GM18520 (cell line): Measurements from ENCODE around the gene GALNT9.

Experiments
- ATAC-seq: cut with Tn5 transposase; IDR thresholded peaks from one replicate; pipeline ENCODE4 v1.9.1; 2021; ENCODE audit not compliant: unreplicated experiment

GALNT9 gene

DNA sequence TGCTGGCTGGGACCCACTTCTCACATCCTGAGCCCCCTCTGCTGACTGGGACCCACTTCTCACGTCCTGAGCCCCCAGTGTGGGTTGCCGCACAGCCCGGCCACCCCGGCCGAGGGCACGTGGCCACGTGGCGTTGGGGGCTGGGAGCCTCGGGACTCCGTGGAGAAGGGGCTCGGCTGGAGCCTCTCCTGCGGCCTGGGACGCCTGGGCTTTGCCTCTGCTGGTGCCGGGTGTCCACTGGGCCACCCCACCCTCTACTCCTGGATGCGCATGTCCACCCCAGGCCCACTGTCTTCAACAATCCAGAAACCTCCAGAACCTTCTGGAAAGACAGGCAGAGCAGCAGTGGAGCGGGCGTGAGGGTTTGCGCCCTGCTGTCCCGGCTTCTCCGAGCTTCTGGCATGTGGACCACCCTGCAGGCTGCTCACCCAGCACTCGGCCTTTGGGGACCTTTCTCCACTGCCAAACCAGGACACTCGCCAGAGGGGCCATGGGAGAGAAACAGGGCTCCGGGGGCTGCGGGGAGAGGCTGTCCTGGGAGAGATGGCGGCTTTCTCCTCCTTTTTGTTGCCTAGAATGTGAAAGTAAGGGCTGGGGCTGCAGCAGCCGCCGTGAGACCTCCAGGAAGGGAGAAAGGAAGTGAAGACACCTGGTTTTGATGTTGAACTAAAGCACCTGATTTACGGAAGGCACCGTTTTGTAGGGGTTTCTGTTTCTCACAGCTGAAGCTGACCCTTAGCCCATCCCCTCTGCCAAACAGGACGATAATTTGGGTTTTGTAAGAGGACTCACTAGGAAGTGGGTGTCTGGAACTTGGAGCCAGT lies 155.2 kb downstream of the GALNT9 start:
- no peak for ATAC-seq

DNA sequence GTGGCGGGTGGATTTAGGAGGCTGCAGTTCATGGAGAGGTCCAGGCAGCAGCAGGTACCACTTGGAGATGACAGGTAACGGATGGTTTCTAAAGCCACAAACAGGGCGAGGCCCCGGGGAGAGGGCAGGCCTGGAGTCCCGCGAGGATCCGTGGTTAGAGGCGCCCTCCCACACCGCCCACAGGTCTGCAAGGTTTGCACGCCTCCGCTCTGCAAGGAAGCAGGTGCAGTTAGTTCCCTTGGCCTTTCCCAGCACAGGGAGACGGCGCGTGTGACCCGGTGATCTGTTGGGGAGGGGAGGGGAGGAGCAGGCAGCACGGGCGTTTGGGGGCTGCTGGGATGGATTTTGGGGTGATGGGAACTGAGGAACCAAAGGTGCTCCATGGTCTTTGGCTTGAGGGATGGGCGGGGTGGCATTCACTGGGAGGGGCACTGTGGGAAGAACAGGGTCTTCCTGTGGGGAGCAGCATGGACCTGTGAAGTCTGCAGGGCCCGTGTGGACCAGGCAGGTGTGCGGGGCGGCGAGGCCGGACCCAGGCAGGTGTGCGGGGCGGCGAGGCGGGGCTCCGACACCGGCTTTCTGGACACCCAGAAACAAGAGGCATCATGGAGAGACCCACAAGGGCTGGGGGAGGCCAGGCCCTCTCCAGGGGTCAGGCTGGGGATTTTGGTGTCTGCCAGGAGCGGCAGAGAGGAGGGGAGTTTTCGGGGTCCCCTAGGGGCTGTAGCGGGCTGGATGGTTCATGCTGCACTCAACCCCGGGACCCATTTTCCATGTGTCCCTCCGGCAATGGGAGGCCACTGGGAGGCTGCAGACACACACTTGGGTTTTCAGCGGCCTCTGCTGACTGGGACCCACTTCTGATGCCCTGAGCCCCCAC lies 156.0 kb downstream of the GALNT9 start:
- no peak for ATAC-seq

DNA sequence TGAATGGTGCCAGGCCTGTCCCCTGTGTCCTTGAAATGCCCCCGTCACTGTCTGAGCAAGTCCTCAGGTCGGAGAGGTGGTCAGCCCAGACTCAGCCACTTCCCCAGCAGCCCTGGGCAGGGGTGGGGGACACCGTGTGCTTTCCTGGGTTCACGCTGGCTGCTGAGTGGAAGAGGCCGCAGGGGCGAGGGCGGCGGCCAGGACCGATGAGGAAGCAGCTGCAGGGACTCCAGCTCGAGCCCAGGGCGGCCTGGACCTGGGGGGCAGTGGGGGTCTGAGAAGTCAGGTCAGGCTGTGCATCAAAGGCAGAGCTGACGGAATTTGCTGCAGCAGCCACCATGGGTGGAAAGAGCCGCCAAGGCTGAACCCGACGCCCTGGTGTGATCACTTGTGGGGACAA lies 156.8 kb downstream of the GALNT9 start:
- no peak for ATAC-seq

DNA sequence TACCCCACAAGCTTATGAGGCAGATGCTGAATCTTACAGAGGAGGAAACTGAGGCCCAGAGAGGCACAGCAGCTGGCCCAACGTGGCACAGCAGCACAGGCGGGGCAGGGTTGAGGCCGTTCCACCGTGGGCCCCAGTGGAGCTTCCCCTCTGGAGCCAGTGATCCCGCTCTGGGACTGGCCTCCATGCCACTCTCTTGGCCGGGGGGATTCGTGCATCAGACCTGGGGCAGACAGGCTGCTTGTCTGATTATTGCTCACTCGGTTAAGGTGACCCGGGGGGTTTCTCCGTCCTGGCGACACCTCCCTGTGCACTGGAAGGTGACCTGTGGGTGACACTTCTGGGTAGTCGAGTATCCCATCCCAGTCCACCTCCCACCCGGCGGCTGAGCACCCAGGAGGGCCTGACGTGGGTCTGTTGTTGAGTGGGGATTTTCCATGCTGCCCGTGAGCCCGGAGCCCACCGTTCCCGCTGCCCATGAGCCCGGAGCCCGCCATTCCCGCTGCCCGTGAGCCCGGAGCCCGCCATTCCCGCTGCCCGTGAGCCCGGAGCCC lies 157.3 kb downstream of the GALNT9 start:
- ATAC-seq, result no peak

DNA sequence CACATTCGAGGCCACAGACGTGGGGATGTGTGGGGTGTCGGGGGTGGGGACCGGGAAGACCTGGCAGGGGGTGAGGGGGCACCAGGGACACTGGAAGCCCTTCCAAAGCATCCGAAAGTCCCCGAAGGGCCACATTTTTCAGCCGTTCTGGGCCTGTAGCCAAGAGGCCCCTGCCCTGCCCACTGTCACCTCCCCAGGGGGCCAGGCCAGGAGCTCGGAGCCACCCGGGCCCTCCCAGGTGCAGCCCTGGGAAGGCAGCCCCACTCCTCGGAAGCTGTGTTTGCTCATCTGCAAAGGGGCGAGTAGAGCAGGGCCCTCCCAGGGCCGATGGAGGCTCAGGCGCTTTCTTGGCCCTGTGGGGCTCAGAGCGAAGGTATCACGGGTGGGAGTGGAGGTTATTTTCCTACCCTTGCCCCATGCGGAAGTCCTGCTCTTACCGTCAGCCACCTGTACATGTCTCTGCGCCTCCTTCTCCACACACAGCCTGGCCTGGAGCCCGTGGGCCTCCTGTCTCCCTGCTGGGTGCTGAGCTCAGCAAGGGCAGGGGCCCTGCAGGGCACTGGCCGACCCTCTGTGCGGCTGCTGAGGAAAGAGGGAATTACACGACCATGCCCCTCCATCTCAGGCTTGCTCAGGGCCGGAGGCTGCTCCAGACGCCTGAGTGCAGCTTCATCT lies 158.0 kb downstream of the GALNT9 start:
- no peak for ATAC-seq

DNA sequence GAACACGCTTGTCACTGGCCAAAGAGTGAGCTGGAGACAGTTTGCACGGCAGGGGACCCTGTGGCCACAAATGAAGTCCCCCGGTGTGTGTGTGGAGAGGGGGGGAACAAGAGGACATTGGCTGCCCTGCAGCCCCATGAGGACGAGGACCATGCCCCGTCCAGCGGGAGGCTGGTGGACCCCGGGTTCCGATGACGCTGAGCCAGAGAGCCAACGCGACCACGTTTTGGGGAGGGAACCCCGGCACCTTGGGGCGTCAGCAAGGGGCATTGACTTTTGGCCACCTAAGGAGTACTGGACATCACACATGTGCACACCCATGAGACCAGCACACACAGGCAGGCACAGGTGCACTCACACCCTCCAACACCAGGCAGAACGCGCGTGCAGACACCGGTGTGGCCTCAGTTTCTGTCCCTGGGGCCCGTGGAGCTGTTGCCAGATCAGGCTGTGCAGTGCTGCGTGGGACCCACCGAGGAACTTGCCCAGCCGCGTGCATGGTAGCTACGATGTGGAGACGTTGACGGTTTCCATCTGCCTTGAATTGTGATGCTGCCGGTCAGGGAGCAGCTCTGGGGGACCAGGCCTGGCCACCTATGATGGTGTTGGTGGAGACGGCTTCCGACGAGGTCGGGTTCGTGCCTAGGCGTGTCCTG lies 158.6 kb downstream of the GALNT9 start:
- ATAC-seq, result no peak

DNA sequence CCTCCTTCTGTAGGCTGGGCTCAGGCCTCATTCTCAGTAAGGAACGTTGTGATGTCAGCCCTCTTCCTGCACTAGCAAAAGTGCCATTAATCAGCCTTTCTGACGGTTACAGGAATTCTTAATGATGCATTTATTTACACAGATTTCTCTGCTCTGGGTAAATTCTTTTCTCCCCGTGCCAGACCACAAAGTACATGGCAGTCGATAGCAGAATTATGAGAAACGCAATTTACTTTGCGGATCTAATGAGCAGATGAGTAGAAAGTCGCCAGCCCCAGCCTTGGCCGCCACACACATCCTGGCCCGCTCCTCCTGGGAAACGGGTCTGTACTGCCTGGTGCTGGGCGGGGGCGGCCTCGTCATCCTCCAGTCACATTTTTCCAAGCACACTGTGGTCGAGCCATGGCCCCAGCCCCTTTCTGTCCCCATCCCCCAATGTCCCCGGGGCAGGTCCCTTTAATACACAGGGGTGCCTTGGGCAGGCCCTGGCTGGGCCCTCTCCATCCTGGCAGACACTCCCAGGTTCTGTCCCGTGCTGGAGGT lies 159.2 kb downstream of the GALNT9 start:
- no peak for ATAC-seq

DNA sequence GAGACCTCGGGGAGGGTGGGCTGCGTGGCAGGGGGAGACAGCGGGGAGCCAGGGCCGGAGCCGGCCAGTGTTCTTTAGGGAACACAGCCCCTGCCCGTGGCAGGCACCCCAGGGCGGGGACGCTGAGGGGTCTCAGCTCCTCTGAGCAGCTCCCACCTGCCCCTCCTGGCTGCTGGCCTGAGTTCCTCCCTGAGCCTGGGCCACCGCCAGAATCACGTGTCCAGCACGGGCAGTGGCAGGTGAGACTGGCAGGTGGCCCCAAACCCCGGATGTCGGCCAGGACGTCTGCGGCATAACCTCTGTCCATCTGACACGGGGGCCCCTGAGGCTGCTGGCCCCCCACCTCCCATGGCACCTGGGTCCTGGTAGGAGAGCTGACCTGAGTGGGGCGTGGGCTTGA lies 160.0 kb downstream of the GALNT9 start:
- ATAC-seq, result no peak

DNA sequence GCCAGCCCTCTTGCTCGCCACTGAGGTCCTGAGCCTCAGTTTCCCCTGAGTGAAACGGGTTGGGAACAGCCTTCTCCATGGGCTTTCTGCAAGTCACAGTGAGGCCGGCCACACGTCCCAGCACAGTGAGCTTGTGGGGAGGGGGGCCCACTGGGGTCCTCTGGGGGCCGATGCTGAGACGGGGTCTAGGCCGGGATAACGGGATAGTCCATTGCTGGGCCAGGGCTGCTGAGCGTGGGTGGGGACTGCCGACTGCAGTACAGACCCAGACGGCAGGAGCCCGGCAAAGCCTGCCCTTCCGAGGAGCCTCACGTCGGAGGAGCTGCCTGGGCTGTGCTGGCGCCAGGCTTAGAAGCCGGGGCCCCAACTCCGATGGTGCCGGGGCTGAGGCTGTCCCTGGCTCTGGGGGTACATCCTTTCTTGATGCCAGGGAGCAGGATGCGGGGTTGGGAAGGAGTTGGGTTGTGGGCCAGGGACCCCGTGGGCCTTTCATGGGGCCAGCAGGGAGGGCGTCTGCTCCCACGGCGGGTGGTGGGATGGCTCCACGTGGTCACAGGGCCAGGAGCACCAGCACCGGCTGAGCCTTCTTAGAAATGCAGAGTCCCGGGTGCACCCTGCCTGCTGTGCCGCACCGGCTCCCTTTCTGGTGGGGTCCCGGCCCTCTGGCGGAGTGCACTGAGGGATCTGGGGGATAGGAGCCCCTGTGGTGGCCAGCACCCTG lies 160.9 kb downstream of the GALNT9 start:
- ATAC-seq, result no peak

DNA sequence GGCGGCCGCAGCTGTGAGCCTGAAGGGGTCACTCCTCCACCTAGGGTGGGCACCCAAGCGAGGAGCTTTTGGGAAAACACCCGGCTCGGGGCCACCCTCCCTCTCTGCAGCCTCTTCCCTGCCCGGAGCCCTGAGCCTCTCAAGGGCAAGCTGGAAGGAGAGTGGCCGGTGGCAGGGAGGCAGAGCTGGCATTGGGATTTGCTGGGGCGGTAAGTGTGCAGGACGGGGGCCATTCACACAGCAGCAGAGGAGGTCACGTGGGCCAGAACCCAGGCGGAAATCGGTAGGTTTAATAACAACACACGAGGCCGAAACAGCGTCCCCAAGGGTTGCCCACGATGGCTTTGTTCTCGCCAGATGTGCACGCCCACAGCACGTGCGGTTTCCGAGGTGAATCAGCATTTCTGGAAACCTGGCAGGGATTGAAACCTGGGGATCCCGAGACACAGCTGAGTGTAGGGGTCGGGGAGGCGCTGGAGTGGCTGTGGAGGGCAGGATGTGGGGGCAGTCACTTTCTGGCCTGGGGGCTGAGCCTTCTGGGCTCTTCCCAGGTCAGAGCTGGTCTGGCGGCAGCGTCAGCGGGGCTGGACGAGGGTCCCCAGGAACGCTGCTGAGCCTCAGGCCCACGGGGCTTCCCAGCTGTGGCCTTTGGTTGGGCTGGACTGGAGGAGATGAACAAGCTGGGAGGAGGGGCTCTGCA lies 161.6 kb downstream of the GALNT9 start:
- no peak for ATAC-seq

DNA sequence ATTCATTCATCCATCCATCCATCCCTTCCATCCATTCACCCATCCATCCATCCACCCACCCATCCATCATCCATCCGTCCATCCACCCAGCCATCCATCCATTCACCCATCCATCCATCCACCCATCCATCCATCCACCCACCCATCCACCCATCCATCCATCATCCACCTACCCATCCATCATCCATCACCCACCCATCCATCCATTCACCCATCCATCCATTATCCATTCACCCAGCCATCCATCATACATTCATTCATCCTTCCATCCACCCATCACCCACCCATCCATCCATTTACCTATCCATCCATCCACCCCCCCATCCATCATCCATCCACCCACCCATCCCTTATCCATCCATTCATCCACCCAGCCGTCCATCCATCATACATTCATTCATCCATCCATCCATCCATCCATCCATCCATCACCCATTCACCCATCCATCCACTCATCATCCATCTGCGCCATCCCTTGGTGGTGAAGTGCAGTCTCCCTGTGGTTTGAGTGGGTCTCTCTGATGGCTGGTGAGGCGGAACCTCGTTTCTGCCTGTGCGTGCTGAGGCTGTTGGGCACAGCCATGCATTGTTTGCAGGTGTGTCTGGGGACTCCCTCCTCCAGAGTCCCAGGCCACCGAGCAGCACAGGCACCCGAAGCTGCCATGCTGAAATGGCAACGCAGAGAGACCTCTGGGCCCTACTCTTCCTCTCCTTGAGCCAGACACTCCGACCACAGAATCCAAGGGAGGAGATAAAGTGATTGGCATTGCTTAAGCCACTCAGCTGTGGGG lies 162.4 kb downstream of the GALNT9 start:
- no peak for ATAC-seq

DNA sequence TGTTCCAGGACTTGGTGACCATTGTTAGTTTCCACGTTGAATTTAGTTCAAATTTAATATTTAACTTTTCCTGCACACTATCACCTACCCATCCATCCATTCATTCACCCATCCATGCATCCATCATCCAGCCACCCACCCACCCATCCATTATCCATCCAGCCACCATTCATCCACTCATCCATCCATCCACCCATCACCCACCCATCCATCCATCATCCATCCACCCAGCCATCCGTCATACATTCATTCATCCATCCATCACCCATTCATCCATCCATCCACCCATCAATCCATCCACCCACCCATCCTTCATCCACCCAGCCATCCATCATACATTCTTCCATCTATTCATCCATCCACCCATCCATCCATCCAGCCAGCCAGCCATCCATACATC lies 163.3 kb downstream of the GALNT9 start:
- no peak for ATAC-seq

DNA sequence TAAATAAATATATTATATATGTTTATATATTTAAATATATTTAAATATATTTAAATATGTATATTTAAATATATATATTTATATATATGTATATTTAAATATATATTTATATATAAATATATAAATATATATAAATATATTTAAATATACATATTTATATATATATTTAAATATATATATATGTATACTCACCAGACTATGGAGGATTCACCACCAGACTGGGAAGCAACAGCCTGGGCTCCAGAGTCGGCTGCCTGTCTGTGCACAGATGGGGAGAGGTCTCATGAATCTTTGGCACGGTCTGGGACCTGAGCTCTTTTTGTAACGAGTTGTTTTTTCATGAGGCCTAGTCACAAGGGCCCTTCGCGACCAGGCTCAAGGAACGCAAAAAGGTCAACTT lies 163.8 kb downstream of the GALNT9 start:
- ATAC-seq, result no peak

DNA sequence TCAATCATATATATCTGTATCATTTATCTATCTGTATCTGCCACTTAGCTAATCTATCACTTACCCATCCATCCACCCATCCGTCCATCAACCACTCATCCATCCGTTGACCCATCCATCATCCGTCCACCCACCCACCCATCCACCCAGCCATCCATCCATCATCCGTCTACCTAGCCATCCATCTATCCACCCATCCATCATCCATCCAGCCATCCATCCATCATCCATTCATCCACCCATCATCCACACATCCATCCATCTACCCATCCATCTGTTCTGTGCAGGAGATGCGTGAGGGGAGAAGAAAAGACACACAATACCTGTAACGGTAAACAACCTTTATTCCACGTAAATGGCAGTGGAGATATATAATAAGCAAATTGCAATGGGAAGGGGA lies 165.0 kb downstream of the GALNT9 start:
- ATAC-seq, result no peak

DNA sequence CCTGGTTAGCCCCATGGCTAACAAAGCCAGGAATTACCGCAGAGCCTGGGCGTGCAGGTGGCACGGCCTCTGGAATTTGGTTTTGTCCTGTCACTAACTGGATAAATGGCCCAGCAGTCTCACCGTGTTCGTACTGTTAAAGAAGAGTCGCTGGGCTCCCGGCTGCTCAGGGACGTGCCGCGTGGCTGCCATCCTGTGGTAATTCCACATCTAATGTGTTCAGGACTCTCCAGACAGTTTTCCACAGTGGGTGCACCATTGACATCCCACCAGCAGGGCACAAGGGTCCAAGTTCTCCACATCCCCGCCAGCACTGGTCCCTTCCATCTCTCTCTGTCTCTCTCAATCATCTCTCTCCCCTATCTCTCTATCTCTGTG lies 165.5 kb downstream of the GALNT9 start:
- no peak for ATAC-seq

DNA sequence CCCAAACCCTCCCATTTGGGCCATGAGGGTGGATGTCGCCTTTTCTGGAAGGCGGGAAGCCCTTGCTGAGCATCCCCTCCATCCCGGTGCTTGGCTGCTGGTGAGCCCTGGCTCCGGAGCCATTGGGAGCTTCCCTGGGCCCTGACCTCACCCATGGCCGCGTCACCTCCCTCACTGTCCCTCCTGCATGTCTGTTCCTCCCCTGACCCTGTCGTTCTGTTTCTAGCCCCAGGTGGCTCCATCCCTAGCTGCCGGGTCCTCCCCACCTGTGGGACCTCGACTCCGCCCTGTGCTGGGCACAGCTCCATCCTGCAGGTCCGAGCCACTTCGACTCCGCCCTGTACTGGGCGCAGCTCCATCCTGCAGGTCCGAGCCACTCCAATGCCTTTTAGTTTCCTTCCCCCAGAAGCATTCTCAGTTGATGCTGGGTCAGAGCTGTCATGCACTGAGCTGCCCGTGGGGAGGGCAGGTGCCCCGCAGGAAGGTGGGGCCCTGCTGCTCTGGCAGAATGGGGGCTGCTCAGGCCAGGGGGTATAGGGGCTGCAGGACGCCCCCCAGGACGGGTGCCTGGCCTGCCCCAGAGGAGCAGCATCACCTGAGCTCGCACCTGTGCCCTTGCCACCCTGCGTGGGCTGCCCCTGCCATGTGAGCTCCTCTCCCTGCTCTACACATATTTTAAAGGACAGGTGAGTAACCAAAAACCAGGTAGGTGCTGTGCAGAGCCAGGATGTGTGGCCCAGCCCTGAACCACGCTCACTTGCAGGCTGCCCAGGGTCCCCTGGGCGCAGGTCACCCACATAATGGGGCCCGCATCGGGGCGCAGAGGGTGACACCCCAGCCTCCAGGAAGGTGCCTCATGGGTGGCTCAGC lies 166.1 kb downstream of the GALNT9 start:
- ATAC-seq, result no peak

DNA sequence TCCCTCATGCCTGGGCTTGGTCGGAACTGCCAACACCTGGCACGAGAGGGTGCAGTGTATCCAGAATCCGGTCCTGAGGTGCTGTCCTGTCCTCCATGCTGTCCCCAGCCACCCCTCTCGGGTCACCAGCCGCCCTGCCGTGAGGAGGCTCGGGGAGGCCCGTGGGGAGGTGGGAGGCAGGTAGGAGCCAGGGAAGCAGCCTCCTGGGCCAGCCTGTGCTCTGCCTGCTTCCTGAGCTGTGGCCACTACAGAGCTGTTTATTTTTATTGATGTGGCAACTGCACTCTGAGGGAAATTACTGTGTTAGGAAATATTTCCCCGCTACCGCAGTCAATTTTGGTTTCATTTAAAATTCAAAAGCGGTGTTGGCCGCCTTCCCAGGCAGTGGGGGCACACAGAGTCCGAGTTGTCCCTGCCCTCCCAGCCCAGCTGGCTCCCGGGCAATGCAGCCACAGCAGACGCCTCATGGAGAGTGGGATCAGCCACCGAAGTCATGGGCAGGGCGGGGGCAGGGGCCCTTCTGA lies 166.8 kb downstream of the GALNT9 start:
- no peak for ATAC-seq
